Lung (tissue), 12 donors: ENCODE results near the gene ADGRG1. TPM values are rescaled to one million over a fixed set of nuclear protein-coding genes. Genes with fewer than 3 reads are reported as not detected.

ENCODE experiments used
- ATAC-seq: fragments of 200-7000 bp; cut with Tn5 transposase; one replicate; pipeline ENCODE4 v1.9.1; 2020; ENCODE audit warnings: moderate number of reproducible peaks; ENCODE audit not compliant: insufficient read depth, low FRiP score
- DNase-seq, 3 donors: peaks; one replicate each; pipeline ENCODE4 v3.0.0-alpha.2; 2013 to 2017
- H3K27ac ChIP-seq, 2 donors: one replicate each; pipeline ENCODE4 v1.5.1; 2013; ENCODE audit warnings: mild to moderate bottlenecking in 2 of 2, moderate library complexity in 2 of 2, control low read depth in 1 of 2, inconsistent platforms in 1 of 2, low read depth in 1 of 2, low read length in 1 of 2
- H3K27me3 ChIP-seq, 3 donors: one replicate each; pipeline ENCODE4 v1.5.1; 2013; ENCODE audit warnings: low read length in 2 of 3; ENCODE audit not compliant: control insufficient read depth in 3 of 3, insufficient read depth in 3 of 3
- H3K36me3 ChIP-seq, 4 donors: one replicate each; pipeline ENCODE4 v1.5.1; 2013; ENCODE audit warnings: low read length in 4 of 4, mild to moderate bottlenecking in 1 of 4, moderate library complexity in 1 of 4; ENCODE audit not compliant: control insufficient read depth in 4 of 4, insufficient read depth in 4 of 4
- H3K4me1 ChIP-seq, 5 donors: one replicate each; pipeline ENCODE4 v1.5.1; 2013; ENCODE audit warnings: low read length in 5 of 5, mild to moderate bottlenecking in 2 of 5, moderate library complexity in 1 of 5; ENCODE audit not compliant: control insufficient read depth in 5 of 5, insufficient read depth in 5 of 5
- H3K4me3 ChIP-seq: one replicate; pipeline ENCODE4 v1.5.1; 2013; ENCODE audit warnings: mild to moderate bottlenecking, control low read depth, moderate library complexity
- H3K9ac ChIP-seq, 2 donors: one replicate each; pipeline ENCODE4 v1.5.1; 2013; ENCODE audit warnings: low read length in 2 of 2, control low read depth in 1 of 2; ENCODE audit not compliant: insufficient read depth in 1 of 2
- H3K9me3 ChIP-seq, 4 donors: one replicate each; pipeline ENCODE4 v1.5.1; 2013; ENCODE audit warnings: low read length in 3 of 4, mild to moderate bottlenecking in 1 of 4, moderate library complexity in 1 of 4; ENCODE audit not compliant: control insufficient read depth in 4 of 4, insufficient read depth in 3 of 4
- WGBS, 2 donors: extraction: QIAGEN DNeasy Blood & Tissue Kit; methylation state at CpG; one replicate each; pipeline ENCODE4 v1.1.7; 2013; 5-methylcytosine and 5-hydroxymethylcytosine counted together
- polyA plus RNA-seq, 2 donors: library from polyadenylated mRNA; stranded (reverse); fragments of 200-250 nt; gene quantifications; one replicate each; pipeline ENCODE4 v1.2.1, GENCODE V29; 2013
- total RNA-seq, 2 donors: library from RNA; depleted of rRNA in 1 of 2; stranded (reverse); fragments of >200 nt in 1 of 2; gene quantifications; one replicate each; pipeline ENCODE4 v1.2.1, GENCODE V29; 2014 to 2021
- TF ChIP-seq, protein P1 (sequence below): IDR thresholded peaks from 2 replicates; pipeline ENCODE4 v1.5.1; 2012; ENCODE audit warnings: mild to moderate bottlenecking; ENCODE audit errors: control extremely low read depth, extremely low read depth
- donor health status: control.
- donor health status: control.
- donor health status: Bipolar disorder and iron deficiency.
- donor health status: healthy.
- donor health status: DM: yes; HTN: yes; CAD: no.

The ADGRG1 gene
- total and polyA plus RNA-seq, 4 donors = 8.8 to 74.4 (median 28.0) TPM

DNA sequence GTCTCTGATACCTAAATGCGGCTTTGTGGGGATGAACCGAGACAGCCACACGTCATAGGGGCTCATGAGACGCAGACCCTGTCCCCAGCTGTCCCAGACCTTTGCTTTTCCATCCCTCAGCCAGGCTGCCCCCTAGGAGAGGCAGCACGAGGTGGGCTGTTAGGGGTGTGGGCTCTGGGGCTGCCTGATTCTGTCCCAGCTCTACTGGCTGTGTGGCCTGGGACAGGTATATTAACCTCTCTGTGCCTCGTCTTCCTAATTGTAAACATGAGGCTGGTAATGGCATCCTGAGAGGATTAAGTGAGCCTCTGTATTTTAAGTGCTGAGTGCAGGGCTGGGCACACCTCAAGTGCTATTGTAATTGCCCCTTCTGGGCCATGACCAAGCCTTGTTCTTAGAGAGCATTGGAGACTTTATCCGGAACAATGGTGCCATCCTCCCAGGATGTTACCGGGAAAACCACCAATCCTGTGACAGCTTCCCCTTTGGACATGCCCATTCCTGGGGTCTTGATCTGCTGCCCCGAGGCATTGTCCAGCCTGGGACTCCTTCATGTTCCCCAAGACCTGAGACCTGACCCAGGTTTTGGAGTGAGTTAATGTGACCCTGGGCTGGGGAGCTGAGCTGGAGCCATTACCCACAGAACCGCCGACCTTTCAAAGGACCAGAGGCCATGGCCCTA is 5.1 kb downstream of the ADGRG1 start:
- no peak for ATAC-seq

DNA sequence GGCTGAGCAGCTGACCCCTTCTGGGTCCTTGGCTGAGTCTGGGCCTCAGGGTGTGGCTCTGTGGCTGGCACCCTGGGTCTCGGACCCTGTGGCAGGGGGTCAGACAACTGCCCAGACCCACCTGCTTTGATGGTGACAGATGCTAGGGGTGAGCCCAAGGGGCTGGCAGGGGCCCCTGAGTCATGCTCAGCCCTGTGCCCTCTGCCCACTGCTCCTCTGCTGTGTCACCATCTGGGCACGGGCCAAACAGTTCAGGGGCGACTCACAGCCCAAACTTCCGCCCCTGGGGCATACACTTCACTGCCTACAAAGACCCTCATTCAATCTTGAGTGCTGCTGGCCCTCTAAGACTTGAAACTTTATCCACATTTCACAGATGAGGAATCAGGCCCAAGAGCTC is 5.7 kb downstream of the ADGRG1 start:
- TF ChIP-seq, protein P1, sequence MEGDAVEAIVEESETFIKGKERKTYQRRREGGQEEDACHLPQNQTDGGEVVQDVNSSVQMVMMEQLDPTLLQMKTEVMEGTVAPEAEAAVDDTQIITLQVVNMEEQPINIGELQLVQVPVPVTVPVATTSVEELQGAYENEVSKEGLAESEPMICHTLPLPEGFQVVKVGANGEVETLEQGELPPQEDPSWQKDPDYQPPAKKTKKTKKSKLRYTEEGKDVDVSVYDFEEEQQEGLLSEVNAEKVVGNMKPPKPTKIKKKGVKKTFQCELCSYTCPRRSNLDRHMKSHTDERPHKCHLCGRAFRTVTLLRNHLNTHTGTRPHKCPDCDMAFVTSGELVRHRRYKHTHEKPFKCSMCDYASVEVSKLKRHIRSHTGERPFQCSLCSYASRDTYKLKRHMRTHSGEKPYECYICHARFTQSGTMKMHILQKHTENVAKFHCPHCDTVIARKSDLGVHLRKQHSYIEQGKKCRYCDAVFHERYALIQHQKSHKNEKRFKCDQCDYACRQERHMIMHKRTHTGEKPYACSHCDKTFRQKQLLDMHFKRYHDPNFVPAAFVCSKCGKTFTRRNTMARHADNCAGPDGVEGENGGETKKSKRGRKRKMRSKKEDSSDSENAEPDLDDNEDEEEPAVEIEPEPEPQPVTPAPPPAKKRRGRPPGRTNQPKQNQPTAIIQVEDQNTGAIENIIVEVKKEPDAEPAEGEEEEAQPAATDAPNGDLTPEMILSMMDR = no peak

More for the DNA sequence above, 5.1 kb downstream of the ADGRG1 start:
- no peak for DNase-seq
- Histone ChIP-seq H3K36me3 (no peaks in the 10 kb centered on the region), H3K9me3 (no peaks in the 10 kb centered on the region), H3K4me1 (peaks cover 0 to 36% (median 13%) of the 10 kb centered on the region in 5 donors), H3K27me3 (peaks cover 0 to 3% (median 0%) of the 10 kb centered on the region in 3 donors), H3K9ac (no peak overlapping the region), H3K27ac (no peak overlapping the region), H3K4me3 (no peak overlapping the region)
- TF ChIP-seq, protein P1 = no peak
- WGBS, 2 donors = 92 to 95% methylated on average over 11 of the region's 11 CpGs

DNA sequence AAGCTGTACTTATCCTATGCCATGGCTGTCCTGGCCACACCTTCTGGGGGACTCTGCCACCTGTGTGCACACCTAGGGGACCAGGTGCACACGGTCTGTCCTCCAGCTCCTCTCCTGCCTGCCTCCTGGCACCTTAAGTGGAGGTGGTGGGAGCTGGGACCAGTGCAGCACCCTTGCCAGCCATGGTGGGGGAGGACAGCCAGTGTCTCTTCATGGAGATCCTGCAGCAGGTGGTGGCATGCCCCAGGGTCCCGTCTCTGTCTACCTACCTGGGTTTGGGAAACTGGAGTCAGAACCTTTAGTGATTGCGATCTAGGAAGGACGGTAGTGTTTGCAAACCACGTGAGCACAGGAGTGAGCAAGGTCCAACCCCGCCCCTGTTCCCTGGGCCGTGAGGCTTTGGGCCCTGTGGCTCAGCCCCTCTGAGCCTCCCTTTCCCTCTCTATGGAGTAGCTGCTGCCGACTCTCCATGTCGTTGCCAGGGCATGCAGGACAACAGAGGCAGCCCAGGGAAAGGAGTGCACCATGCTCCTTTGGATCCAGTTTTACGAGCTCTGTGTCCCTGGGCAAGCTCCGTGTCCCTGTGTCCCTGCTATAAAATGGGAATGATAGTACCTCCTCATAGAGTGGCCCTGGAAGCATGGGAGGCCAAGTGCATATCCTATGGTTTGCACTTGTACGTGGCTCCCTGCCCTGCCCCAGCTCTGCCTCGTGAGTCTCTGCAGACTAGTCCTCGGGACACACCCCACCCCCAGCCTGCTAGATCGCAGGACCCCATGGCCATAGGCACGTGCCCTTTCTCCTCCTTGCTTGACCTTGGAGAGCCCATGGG is 7.1 kb downstream of the ADGRG1 start:
- WGBS, 2 donors = 76 to 84% methylated on average over 16 of the region's 16 CpGs
- no peaks in the 10 kb centered on the region for H3K36me3 ChIP-seq
- TF ChIP-seq, protein P1 = no peak
- H3K27me3 ChIP-seq = no peaks in the 10 kb centered on the region
- H3K27ac ChIP-seq = peak overlapping the region; percentile 30 to 58
- no peak overlapping the region for H3K4me3 ChIP-seq
- peaks cover 0 to 41% (median 15%) of the 10 kb centered on the region in 5 donors for H3K4me1 ChIP-seq
- DNase-seq (no peak), ATAC-seq (no peak)
- no peaks in the 10 kb centered on the region for H3K9me3 ChIP-seq
- H3K9ac ChIP-seq = no peak overlapping the region

More for the DNA sequence above, 5.7 kb downstream of the ADGRG1 start:
- H3K4me3 ChIP-seq = no peak overlapping the region
- no peaks in the 10 kb centered on the region for H3K9me3 ChIP-seq
- no peak overlapping the region for H3K27ac ChIP-seq
- no peaks in the 10 kb centered on the region for H3K36me3 ChIP-seq
- 43 to 60% methylated on average over 4 of the region's 4 CpGs for WGBS, 2 donors
- DNase-seq (no peak), ATAC-seq (no peak)
- H3K9ac ChIP-seq = no peak overlapping the region
- peaks cover 0 to 38% (median 12%) of the 10 kb centered on the region in 5 donors for H3K4me1 ChIP-seq
- no peaks in the 10 kb centered on the region for H3K27me3 ChIP-seq
